Endothelial cell of umbilical vein (primary cell): ENCODE measurements around the gene ATP6V1G3. TPM values are rescaled to one million over a fixed set of nuclear protein-coding genes. Genes with fewer than 3 reads are reported as not detected.

ENCODE experiments used
- BruUV-seq: library from RNA; stranded (reverse); fragments of 400-500 nt; replicated peaks from 2 replicates; lab custom pipeline; 2021; lab: Mats Ljungman, UMichigan
- CTCF ChIA-PET: fragments of 300-600, 350-600 bp; sonication (Branson Sonifier 250); formaldehyde crosslinking; loops from one replicate; lab custom pipeline; 2021; ENCODE audit warnings: antibody characterized with exemption, inconsistent platforms; lab: Charles Lee
- POLR2A ChIA-PET: fragments of 300-600, 350-600 bp; sonication (Branson Sonifier 250); formaldehyde crosslinking; loops from one replicate; lab custom pipeline; 2021; ENCODE audit warnings: antibody characterized with exemption, inconsistent platforms; lab: Charles Lee
- DNase-seq: peaks from one replicate; pipeline ENCODE4 v3.0.0-alpha.2; 2011; ENCODE audit warnings: low read depth, low spot score
- FAIRE-seq: peaks from 2 replicates; lab custom pipeline; 2011; peaks lifted over from hg19 to GRCh38; lab: Jason Lieb, UNC
- H2AFZ ChIP-seq: 2 replicates; pipeline ENCODE4 v1.6.0; 2012; ENCODE audit warnings: low read depth, low read length, control low read depth, inconsistent platforms
- H3K27ac ChIP-seq: 2 replicates; pipeline ENCODE4 v1.5.1; 2011; ENCODE audit warnings: low read depth, mild to moderate bottlenecking, control low read depth, low read length, moderate library complexity; ENCODE audit not compliant: insufficient read depth
- H3K27me3 ChIP-seq, 2 experiments: 2 replicates each; pipeline versions ENCODE4 v1.6.0 to v1.6.1; 2011; ENCODE audit warnings: low read length in 2 of 2, mixed read lengths in 1 of 2; ENCODE audit not compliant: control insufficient read depth in 2 of 2, insufficient read depth in 2 of 2
- H3K36me3 ChIP-seq, 2 experiments: 2 replicates in 1 of 2; 3 replicates in 1 of 2; pipeline ENCODE4 v1.5.1; 2011; ENCODE audit warnings: low read length in 2 of 2, mild to moderate bottlenecking in 1 of 2, moderate library complexity in 1 of 2; ENCODE audit not compliant: control insufficient read depth in 2 of 2, insufficient read depth in 2 of 2; ENCODE audit errors: extremely low read depth in 1 of 2
- H3K4me1 ChIP-seq: 3 replicates; pipeline ENCODE4 v1.5.1; 2011; ENCODE audit warnings: mild to moderate bottlenecking, low read length; ENCODE audit not compliant: control insufficient read depth, insufficient read depth; ENCODE audit errors: extremely low read depth
- H3K4me2 ChIP-seq: 2 replicates; pipeline ENCODE4 v1.6.1; 2011; ENCODE audit warnings: low read length, control low read depth, mixed read lengths; ENCODE audit not compliant: insufficient read depth
- H3K4me3 ChIP-seq, 3 experiments: fragments of 200-600 bp in 1 of 3; sonication (generic), shearing (Covaris generic) in 1 of 3; replicated peaks in 1 of 3; 2 replicates each; pipeline ENCODE4 v1.5.1; 2011 to 2016; ENCODE audit warnings: control low read depth in 3 of 3, low read length in 3 of 3, mild to moderate bottlenecking in 2 of 3, inconsistent platforms in 1 of 3, low read depth in 1 of 3, moderate library complexity in 1 of 3; ENCODE audit not compliant: insufficient read depth in 1 of 3
- H3K79me2 ChIP-seq: 2 replicates; pipeline ENCODE4 v1.6.0; 2012; ENCODE audit warnings: low read length, inconsistent platforms; ENCODE audit not compliant: control insufficient read depth, insufficient read depth
- H3K9ac ChIP-seq: replicated peaks from 2 replicates; pipeline ENCODE3; 2011; ENCODE audit warnings: low read length, control low read depth; ENCODE audit not compliant: insufficient read depth; ENCODE audit errors: extremely low read depth
- H3K9me1 ChIP-seq: replicated peaks from 3 replicates; pipeline ENCODE4 v1.6.0; 2011; ENCODE audit warnings: mild to moderate bottlenecking, low read length; ENCODE audit not compliant: control insufficient read depth, insufficient read depth; ENCODE audit errors: extremely low read depth
- H3K9me3 ChIP-seq: replicated peaks from 2 replicates; pipeline ENCODE4 v1.5.1; 2012; ENCODE audit warnings: low read length, inconsistent platforms; ENCODE audit not compliant: control insufficient read depth, insufficient read depth
- H4K20me1 ChIP-seq: replicated peaks from 2 replicates; pipeline ENCODE3; 2011; ENCODE audit warnings: mild to moderate bottlenecking, low read length; ENCODE audit not compliant: control insufficient read depth, insufficient read depth; ENCODE audit errors: extremely low read depth
- CTCF ChIP-seq, 2 donors: IDR thresholded peaks; 1 replicate in 1 of 2; 2 replicates in 1 of 2; pipeline ENCODE4 v1.5.1; 2011; ENCODE audit warnings: low read length in 2 of 2, mild to moderate bottlenecking in 2 of 2, moderate library complexity in 2 of 2, control low read depth in 1 of 2, inconsistent platforms in 1 of 2, low read depth in 1 of 2; ENCODE audit not compliant: insufficient read depth in 1 of 2; ENCODE audit errors: extremely low read depth in 1 of 2
- EZH2 ChIP-seq: IDR thresholded peaks from 2 replicates; pipeline ENCODE4 v1.6.1; 2012; ENCODE audit warnings: borderline replicate concordance, low read depth, mild to moderate bottlenecking, moderate library complexity, low read length, inconsistent platforms; ENCODE audit not compliant: severe bottlenecking
- FOS ChIP-seq: IDR thresholded peaks from 2 replicates; pipeline ENCODE4 v1.6.1; 2011; ENCODE audit warnings: mild to moderate bottlenecking, low read length, moderate library complexity, borderline replicate concordance; ENCODE audit not compliant: insufficient read depth
- GATA2 ChIP-seq: IDR thresholded peaks from 2 replicates; pipeline ENCODE4 v1.7.0; 2011; ENCODE audit warnings: low read depth, mild to moderate bottlenecking, moderate library complexity, mixed read lengths, low read length; ENCODE audit not compliant: insufficient read length, insufficient read depth
- JUN ChIP-seq: IDR thresholded peaks from 2 replicates; pipeline ENCODE4 v1.6.1; 2011; ENCODE audit warnings: borderline replicate concordance, low read depth; ENCODE audit not compliant: insufficient read length, insufficient read depth
- MYC ChIP-seq: IDR thresholded peaks from one replicate; pipeline ENCODE4 v1.6.1; 2011; ENCODE audit warnings: mild to moderate bottlenecking, low read depth, low read length
- POLR2A ChIP-seq: IDR thresholded peaks from 2 replicates; pipeline ENCODE4 v1.6.1; 2012; ENCODE audit warnings: low read depth, mild to moderate bottlenecking, control low read depth, low read length
- POLR2AphosphoS5 ChIP-seq: IDR thresholded peaks from 2 replicates; pipeline ENCODE4 v1.6.1; 2012; ENCODE audit warnings: low read depth, mild to moderate bottlenecking, control low read depth, low read length, moderate library complexity; ENCODE audit not compliant: insufficient read depth
- dilution Hi-C: fragments of 300-500 bp; cut with MboI; formaldehyde crosslinking; loops from one replicate; pipeline ENCODE4 v1.15.0; 2019; ENCODE audit warnings: low sequenced_read_pairs; ENCODE audit not compliant: extremely low pct_ligation_motif_present
- intact Hi-C: fragments of 100-400 bp; cut with micrococcal nuclease; formaldehyde crosslinking; loops from one replicate; pipeline ENCODE4 v1.10.0; 2022
- polyA plus RNA-seq, 4 experiments: library from polyadenylated mRNA; depleted of rRNA in 3 of 4; stranded (reverse) in 3 of 4; unstranded in 1 of 4; fragments of >200 nt; gene quantifications; 2 replicates each; pipeline versions ENCODE4 v1.2.1 to v1.2.3, GENCODE V29; 2011 to 2012; ENCODE audit warnings: missing spikeins in 1 of 4
- total RNA-seq: library from RNA; stranded (reverse); gene quantifications from 2 replicates; pipeline ENCODE4 v1.2.3, GENCODE V29; 2021
- TF ChIP-seq, protein P1 (sequence below): IDR thresholded peaks from 2 replicates; pipeline ENCODE4 v1.6.1; 2011; ENCODE audit not compliant: insufficient read depth, insufficient read length

ATP6V1G3 gene
- total and polyA plus RNA-seq, 2 donors (not counting 3 experiments of a cell fraction or from before 2014, with no cell fraction given), result not detected

GRCh38 chr1:198491596-198491995 lies 48.9 kb downstream of the ATP6V1G3 start:
- no peak overlapping the region for H3K27ac ChIP-seq
- CTCF ChIA-PET, result interaction anchor here (1.3 to 1.6 kb wide), 2 partner anchors 24 to 194 kb away, joined by 4 to 5 read pairs; no protein-coding TSS in a partner anchor
- POLR2A ChIA-PET, result no interaction called here

More at GRCh38 chr1:198491596-198491995, 48.9 kb downstream of the ATP6V1G3 start:
- peak overlapping the region; percentile 41 for H2AFZ ChIP-seq
- no peaks in the 10 kb centered on the region for H3K79me2 ChIP-seq
- H3K27me3 ChIP-seq, result no peaks in the 10 kb centered on the region
- H3K4me3 ChIP-seq, result peak overlapping the region in 1 of 3 experiments; percentile 10
- no peaks in the 10 kb centered on the region for H3K36me3 ChIP-seq
- no TSS peak for BruUV-seq
- dilution Hi-C loops, result no loop called here
- intact Hi-C loops, result loop anchor here (5.0 kb wide), 1 partner anchor 176 kb away; no protein-coding TSS in a partner anchor
- H3K4me1 ChIP-seq, result peaks cover 18% of the 10 kb centered on the region
- no peaks in the 10 kb centered on the region for H3K9me1 ChIP-seq
- no peak overlapping the region for H3K9ac ChIP-seq
- DNase-seq (peak; percentile 73), FAIRE-seq (peak; percentile 82)
- H3K9me3 ChIP-seq, result no peaks in the 10 kb centered on the region
- no peaks in the 10 kb centered on the region for H4K20me1 ChIP-seq
- TF ChIP-seq MYC (no peak), EZH2 (no peak), CTCF (IDR thresholded peaks at IDR 0.05; ENCODE audit: extremely low read depth in 1 of 2, insufficient read depth in 1 of 2, low read depth in 1 of 2, low read length in 2 of 2) (no peak), GATA2 (no peak), POLR2AphosphoS5 (no peak), FOS (no peak), POLR2A (no peak), JUN (no peak)
- TF ChIP-seq, protein P1, sequence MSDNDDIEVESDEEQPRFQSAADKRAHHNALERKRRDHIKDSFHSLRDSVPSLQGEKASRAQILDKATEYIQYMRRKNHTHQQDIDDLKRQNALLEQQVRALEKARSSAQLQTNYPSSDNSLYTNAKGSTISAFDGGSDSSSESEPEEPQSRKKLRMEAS, result no peak
- peak overlapping the region; percentile 75 for H3K4me2 ChIP-seq
